ENCODE measurements around the gene TOX2.

TOX2 gene

DNA sequence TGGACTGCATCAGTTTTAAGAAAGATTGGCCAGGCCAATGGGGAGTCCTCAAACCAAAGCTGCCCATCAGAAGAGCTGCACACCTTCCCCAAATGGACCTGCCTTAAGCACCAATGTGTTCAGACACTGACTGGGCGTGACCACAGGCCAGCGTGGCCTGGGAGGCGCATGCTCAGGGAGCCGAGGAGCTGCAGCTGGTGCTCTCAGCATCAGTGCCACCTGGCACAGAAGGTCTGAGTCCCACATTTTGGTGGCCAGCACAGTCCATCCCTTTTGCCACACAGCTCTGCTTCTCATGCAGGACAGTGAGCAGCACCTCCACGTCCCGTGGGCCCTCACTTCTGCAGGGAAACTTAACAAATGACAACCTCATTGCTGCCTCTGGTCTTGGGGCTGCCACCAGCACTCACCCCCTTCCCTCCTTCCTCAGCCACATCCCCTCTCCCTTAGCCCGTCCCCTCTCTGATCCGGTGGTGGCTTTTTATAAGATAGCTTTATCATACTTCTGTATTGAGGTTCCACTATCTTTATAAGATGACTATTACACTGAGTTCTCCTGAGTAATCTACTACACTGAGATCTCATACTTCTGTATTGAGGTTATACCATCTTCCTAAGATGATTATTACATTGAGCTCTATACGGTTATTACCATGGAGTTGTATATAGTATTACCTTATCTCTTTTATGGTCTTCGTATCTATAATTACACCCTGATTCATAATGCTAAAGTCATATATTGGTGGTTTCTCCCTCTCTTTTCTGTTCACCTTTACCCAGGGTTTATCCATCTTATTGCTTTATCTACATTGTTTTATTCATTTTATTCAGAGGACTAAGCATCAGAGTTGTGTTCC is 109.1 kb downstream of the TOX2 start:
- DNase-seq: peak in 1 of 2 experiments; percentile 11

- DNase-seq: no peak
These were observed 110.3 kb downstream of the TOX2 start for GRCh38 chr20:44024820-44025580.

DNA sequence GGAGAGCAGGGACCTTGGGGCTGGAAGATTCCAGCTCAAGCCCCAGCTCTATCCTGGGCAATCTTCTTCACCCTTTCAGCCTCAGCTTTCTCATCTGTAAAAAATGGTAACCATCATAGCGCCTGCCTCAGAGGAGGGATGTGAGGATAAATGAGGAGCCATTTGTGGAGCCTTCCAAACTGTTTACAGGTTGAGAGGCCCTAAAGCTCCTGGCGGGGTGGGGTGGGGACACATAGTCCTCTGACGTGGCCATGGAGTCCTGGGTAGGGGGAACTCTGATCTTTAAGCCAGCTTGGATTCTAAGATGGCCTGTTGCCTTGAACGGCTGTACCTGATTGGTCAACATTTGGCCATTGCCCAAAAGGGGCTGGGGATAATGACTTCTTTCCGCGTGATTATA is 111.1 kb downstream of the TOX2 start:
- DNase-seq: no peak

GRCh38 chr20:44026647-44027342 is 112.1 kb downstream of the TOX2 start:
- DNase-seq: no peak

- no peak for DNase-seq
These were observed 112.8 kb downstream of the TOX2 start for GRCh38 chr20:44027343-44028002.

DNA sequence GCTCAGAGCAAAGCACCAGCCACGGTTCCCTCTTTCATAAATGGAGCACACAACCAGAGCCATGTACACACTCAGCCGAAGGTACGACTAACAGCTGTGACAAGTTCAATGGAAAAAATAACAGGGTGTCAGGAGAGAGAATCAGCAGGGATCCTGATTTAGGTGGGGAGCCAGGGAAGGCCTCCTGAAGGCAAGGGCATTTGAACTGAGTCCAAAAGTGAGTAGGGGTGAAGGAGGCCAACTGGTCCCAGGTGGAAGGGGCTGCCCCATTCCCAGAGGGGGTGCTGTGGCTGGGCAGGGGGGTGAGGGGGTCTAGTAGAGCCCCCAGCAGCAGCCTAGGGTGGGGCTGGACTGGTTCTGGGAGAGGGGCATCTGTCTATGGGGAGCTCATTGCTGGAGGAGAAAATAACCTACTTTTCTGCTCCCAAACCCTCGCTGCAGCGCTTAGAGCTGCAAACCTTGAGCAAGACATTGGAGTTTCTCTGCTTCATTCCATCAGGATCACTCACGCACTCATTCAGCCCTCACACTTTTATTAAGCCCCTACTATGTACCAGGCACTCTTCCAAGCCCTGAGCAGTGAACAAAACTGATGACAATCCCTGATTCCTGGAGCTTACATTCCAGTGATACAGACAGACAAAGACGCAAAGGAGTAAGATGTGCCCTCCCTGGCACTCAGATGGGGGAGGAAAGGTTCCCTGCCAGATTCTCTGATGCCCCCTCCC is 113.5 kb downstream of the TOX2 start:
- no peak for DNase-seq

- no peak for DNase-seq
These were observed 114.5 kb downstream of the TOX2 start for GRCh38 chr20:44028868-44029847.

- DNase-seq: no peak
These were observed 115.2 kb downstream of the TOX2 start for GRCh38 chr20:44029848-44030230.

DNA sequence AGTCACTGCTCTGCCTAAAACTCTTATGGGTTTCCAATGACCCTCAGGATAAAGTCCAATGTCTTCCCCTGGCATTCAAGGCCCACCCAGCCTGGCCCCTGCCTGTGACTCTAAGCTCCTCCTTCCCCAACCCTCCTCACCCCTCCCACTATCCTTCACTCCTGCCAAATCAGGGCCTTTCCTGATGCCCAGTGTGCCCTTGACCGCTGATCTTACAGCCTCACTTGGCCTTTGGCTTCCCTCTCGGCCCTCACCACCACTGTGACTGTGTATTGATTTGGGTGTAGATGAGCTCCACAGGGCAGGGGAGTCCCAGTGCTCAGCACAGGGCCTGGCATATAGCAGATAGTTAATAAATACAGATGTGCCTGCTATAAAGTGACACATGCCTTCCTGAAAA is 115.7 kb downstream of the TOX2 start:
- DNase-seq: no peak

- peak; percentile 25 to 53 for DNase-seq
These were observed 116.4 kb downstream of the TOX2 start for GRCh38 chr20:44031001-44031574.

GRCh38 chr20:44031781-44032582 is 117.3 kb downstream of the TOX2 start:
- no peak for DNase-seq

DNA sequence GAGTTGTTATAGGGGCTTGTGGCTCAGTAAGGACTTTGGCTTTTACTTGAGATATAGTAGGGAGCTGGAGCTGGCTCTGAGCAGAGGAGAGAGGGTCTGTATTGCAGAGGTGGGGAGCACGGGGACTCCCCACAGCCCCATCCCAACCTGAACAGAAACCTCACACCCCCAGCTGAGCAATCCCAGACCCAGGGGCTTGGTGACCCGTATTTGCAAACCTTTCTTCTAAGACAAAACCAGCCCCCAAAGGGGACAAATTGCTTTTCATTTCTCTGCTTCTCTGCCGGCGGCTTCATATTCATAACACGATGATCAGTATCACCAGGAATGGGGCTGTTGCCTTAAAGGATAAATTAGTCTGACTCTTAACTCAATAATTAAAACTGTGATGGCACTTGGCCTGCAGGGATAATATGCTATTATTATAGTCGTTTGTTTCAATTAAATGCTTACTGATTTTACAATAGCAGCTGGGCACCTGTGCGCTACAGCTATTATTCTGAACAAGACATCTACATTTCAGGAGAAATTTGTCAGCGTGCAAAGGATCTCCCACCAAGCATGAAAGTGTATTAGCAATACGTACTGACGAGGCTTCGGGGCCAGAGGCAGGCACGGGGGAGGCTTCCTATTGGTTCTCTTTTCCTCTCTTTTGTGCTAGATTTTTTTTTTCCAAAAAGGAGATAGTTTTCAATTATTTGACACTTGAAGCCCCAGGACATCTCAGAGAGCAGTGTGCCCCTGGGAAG is 118.1 kb downstream of the TOX2 start:
- DNase-seq: no peak

DNA sequence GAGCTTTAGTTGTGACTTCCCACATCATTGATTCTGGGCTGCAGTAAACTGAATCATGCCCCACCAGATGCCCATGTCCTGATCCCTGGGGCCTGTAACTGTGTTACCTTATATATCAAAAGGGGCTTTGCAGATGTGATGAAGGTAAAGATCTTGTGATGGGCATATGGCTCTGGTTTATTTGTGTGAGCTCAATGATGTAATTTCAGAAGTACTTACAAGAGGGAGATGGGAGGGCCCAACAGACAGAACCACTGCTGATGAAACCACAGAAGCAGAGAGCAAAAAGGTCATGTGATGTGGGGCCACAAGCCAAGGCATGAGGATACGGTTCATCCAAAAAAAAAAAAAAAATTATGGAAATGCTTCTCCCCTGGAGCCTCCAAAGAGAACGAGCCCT is 118.7 kb downstream of the TOX2 start:
- peak in 1 of 2 experiments; percentile 62 for DNase-seq

GRCh38 chr20:44033873-44034272 is 119.2 kb downstream of the TOX2 start:
- no peak for DNase-seq

- no peak for DNase-seq
These were observed 119.8 kb downstream of the TOX2 start for GRCh38 chr20:44034451-44034850.

- no peak for DNase-seq
These were observed 120.4 kb downstream of the TOX2 start for GRCh38 chr20:44034965-44035635.

GRCh38 chr20:44035924-44036323 is 121.3 kb downstream of the TOX2 start:
- DNase-seq: no peak

- DNase-seq: peak in 1 of 2 experiments; percentile 53
These were observed 121.8 kb downstream of the TOX2 start for GRCh38 chr20:44036441-44036840.

All from NCI-H524 (cell line).